ENCODE measurements around the gene MRGPRE.

GRCh38 chr11:3228445-3228829 is 3.8 kb downstream of the MRGPRE start:
- TF ChIP-seq, protein P1, sequence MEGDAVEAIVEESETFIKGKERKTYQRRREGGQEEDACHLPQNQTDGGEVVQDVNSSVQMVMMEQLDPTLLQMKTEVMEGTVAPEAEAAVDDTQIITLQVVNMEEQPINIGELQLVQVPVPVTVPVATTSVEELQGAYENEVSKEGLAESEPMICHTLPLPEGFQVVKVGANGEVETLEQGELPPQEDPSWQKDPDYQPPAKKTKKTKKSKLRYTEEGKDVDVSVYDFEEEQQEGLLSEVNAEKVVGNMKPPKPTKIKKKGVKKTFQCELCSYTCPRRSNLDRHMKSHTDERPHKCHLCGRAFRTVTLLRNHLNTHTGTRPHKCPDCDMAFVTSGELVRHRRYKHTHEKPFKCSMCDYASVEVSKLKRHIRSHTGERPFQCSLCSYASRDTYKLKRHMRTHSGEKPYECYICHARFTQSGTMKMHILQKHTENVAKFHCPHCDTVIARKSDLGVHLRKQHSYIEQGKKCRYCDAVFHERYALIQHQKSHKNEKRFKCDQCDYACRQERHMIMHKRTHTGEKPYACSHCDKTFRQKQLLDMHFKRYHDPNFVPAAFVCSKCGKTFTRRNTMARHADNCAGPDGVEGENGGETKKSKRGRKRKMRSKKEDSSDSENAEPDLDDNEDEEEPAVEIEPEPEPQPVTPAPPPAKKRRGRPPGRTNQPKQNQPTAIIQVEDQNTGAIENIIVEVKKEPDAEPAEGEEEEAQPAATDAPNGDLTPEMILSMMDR (conservative IDR thresholded peaks at IDR 0.05; ENCODE audit: low read depth, low read length) = no peak
- TF ChIP-seq EZH2 (IDR thresholded peaks at IDR 0.05; ENCODE audit: low read length, unreplicated experiment) = no peak
- no peak for TF ChIP-seq EZH2phosphoT487 (IDR thresholded peaks at IDR 0.05; ENCODE audit: borderline replicate concordance, low read length)
